Measurements from ENCODE around the gene SMAD5. TPM values are rescaled to one million over a fixed set of nuclear protein-coding genes. Genes with fewer than 3 reads are reported as not detected.

The SMAD5 gene
- total RNA-seq = 10 to 100 TPM; 41.1 to 55.6 (median 43.7) TPM

DNA sequence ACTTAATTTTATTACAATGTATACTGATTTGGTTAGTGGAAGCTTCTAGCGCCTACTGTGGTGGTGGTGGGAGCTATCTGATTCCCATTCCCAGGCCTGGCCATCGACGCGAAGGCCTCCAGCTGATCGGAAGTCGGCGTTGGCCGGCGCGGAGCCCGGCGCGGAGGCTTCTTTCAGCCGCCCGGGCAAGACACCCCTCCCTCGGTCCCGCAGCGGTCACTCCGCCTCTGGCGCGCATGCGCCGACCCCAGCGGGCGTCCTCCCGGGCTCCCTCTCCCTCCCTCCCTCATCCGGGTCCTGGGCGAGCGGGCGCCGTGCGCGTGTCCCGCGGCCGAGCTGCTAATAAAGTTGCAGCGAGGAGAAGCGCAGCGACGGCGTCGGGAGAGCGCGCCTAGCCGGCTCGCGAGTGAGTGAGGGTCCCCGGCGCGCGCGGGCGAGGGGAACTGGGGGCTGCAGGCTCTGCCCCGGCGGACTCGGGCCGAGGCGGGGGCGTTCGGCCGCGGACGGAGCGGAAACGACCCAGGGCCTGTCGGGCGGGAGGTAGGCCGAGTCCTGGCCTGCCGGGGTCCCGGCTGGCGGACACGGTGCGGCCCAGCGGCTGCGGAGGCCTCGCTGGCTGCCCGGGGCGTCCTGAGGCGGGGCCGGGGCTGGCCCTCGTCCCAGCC, at the start of gene SMAD5:
Gene SMAD5 (plus strand): TSS at position 289 of the 665 bp plus-strand sequence. CDS start 20,916 bp downstream, outside the sequence.
- TF ChIP-seq, protein P1, sequence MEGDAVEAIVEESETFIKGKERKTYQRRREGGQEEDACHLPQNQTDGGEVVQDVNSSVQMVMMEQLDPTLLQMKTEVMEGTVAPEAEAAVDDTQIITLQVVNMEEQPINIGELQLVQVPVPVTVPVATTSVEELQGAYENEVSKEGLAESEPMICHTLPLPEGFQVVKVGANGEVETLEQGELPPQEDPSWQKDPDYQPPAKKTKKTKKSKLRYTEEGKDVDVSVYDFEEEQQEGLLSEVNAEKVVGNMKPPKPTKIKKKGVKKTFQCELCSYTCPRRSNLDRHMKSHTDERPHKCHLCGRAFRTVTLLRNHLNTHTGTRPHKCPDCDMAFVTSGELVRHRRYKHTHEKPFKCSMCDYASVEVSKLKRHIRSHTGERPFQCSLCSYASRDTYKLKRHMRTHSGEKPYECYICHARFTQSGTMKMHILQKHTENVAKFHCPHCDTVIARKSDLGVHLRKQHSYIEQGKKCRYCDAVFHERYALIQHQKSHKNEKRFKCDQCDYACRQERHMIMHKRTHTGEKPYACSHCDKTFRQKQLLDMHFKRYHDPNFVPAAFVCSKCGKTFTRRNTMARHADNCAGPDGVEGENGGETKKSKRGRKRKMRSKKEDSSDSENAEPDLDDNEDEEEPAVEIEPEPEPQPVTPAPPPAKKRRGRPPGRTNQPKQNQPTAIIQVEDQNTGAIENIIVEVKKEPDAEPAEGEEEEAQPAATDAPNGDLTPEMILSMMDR (IDR thresholded peaks at IDR 0.05; ENCODE audit: low read depth) = no peak

DNA sequence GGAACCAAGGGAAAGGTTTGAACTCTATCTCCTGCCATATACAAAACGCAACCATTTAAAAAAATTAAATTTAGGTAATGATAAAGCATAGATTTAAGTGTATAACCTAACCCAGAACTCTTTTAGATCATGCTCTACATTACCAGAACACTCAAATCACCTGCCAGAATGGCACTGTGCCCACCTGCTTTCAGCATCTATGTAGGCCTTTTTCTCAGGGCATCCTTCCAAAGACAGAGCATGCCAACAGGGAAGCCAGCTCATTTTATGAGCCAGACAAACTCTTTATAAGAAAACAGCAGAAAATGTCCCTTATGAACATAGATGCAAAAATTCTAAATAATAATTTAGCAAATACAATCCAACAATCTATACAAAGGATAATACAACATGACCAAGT, 47.9 kb upstream of the SMAD5 start:
- TF ChIP-seq, protein P1 (IDR thresholded peaks at IDR 0.05; ENCODE audit: low read depth) = no peak

DNA sequence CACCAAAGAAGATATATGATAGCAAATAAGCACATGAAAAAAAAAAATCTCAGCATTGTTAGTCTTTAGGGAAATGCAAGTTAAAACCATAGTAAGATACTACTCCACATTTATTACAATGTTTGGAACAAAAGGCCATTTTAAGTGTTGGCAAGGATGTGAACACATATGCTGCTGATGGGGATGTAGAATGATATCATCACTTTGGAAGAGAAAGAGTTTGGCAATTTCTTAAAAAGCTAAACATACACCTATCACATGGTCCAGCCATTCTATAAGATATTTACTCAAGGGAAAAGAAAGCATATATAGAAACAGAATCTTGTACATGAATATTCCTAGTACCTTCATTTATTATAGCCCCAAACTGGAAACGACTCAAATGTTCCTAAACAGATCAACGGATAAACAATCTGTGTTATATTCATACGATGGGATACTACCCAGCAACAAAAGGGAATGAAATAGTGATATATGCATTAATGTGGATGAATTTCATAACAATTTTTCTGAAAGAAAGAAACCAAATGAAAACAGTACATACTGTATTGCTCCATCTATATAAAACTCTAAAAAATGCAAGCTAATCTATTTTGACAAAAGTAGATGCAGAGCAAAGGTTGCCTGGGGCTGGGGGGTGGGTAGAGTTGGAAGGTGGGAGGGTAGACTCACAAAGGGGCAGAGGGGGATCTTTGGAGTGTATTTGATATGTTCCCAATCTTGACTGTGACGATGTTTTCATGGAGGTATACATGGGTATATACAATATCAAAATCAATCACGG, 45.7 kb upstream of the SMAD5 start:
- TF ChIP-seq, protein P1 (IDR thresholded peaks at IDR 0.05; ENCODE audit: low read depth) = no peak

DNA sequence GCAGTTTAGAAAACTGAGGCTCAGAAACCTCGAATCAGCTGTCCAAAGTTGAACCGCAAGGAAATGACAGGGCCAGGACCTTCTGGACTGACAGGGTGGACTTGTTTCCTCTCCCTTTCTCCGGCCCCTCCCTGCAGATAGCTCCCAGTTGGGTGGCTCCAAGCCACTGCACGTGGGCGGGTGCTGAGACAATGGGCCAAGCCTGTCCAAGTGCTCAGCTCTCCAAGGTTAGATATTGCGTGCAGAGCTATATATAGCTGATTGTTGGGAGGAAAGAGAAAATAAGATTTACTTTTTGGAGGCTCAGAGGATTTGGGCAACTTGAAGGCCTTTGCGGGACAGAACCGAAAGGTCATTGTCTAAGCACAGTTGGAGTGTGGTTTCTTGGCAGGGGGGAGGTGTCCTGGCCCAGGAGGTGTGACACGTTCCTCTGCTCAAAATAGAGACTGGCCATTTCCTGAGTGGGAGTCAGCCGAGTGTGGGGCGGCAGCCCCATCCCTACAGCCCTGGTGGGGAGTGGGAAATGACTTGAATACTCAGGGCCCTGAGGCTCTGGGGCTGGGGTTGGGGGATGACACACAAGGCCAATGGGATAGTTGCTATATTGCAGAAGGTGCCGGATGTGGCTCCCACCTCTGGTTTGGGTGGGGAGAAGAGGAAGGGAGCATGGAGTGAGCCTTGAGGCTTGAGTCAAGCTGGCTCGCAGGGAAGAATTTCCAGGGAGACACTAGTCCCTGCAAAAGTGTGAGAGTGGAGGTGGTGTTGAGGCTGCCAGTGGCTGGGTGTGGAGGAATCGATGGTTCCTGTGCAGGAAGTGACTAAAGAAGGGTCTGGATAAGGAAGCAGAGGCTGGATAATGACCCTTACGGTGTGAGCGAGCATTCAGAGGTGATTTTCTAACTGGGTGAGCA, 44.4 kb upstream of the SMAD5 start:
- TF ChIP-seq, protein P1 (IDR thresholded peaks at IDR 0.05; ENCODE audit: low read depth) = no peak

DNA sequence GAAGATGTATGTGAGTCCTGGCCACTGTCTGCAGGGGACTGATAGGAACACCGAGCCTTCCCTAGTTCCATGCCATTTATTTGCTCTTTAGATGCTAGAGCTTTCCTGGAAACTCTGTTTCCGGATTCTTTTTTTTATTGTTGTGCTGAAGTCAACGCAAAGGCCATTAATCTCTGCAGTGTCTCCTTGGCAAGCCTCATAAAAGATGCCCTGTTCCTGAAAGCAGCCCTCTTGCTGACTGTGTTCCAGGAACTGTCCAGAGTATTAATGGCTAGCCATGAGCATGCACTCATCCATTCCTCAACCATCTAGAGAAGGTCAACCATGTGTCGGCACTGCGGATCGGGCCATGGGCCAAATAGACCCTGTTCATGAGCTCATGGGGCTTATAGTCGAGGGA, 42.9 kb upstream of the SMAD5 start:
- TF ChIP-seq, protein P1 (IDR thresholded peaks at IDR 0.05; ENCODE audit: low read depth) = no peak

DNA sequence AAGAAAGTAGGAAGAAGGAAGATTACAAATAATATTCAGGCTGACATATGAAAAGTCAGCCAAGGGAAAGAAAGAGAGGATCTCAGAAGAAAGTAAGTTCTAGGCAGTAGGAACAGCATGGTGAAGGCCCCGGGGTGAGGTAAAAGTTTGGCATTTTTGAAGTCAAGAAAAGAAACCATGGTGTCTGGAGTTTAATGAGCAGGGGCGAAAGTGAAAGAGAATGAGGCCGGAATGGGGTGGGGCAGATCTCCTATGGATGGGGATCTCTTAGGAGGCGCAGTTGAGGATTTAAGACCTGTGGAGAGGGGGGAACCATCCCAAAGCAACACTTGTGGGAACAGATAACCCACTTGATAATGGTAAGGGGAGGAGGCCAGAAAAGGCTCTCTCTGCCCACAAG, 42.3 kb upstream of the SMAD5 start:
- TF ChIP-seq, protein P1 (IDR thresholded peaks at IDR 0.05; ENCODE audit: low read depth) = no peak
